SK-N-MC (cell line): ENCODE results near the gene RAB13.

Source experiments
- EZH2 ChIP-seq: fragments of 200-600 bp; sonication (generic); IDR thresholded peaks from one replicate; pipeline ENCODE4 v1.6.1; 2017; ENCODE audit warnings: antibody characterized with exemption
- POLR2AphosphoS5 ChIP-seq: IDR thresholded peaks from 2 replicates; pipeline ENCODE4 v1.6.1; 2012; ENCODE audit warnings: mild to moderate bottlenecking, low read depth, low read length, borderline replicate concordance

GRCh38 chr1:153945131-153945794 lies 40.9 kb downstream of the RAB13 start:
- TF ChIP-seq EZH2 (no peak), POLR2AphosphoS5 (no peak; the same call in 1 of the 2 replicates)
